Pancreas (tissue), 10 donors: ENCODE data around the gene NRAS. TPM values are rescaled to one million over a fixed set of nuclear protein-coding genes. Genes with fewer than 3 reads are reported as not detected.

Source experiments
- ATAC-seq, 4 donors: fragments of 200-7000 bp; cut with Tn5 transposase; one replicate each; pipeline versions ENCODE4 v1.8.0 to v1.9.1; 2020; ENCODE audit warnings: mild to moderate bottlenecking in 4 of 4, moderate library complexity in 4 of 4
- DNase-seq, 6 donors: peaks; one replicate each; pipeline ENCODE4 v3.0.0-alpha.2; 2020
- FAIRE-seq: peaks from 2 replicates; lab custom pipeline; 2012; peaks lifted over from hg19 to GRCh38; lab: Jason Lieb, UNC
- H3K27ac ChIP-seq, 4 donors: fragments of 200-600 bp; sonication (generic); 1 replicate in 3 of 4; 2 replicates in 1 of 4; pipeline versions ENCODE4 v1.5.0 to v1.8.0; 2020
- H3K27me3 ChIP-seq, 4 donors: fragments of 200-600 bp; one replicate each; pipeline ENCODE4 v1.8.0; 2021
- H3K36me3 ChIP-seq, 3 donors: fragments of 200-600 bp; sonication (generic) in 1 of 3; one replicate each; pipeline versions ENCODE4 v1.5.0 to v1.8.0; 2020 to 2021
- H3K4me1 ChIP-seq, 3 donors: fragments of 200-600 bp; one replicate each; pipeline ENCODE4 v1.8.0; 2021
- H3K4me3 ChIP-seq, 4 donors: fragments of 200-600 bp; sonication (generic) in 2 of 4; one replicate each; pipeline versions ENCODE4 v1.5.0 to v1.8.0; 2020 to 2021
- H3K9me3 ChIP-seq, 4 donors: fragments of 200-600 bp; one replicate each; pipeline ENCODE4 v1.8.0; 2021
- CTCF ChIP-seq, 4 donors: fragments of 200-600 bp; sonication (generic) in 3 of 4; IDR thresholded peaks; one replicate each; pipeline versions ENCODE4 v1.5.0 to v1.8.0; 2021; ENCODE audit warnings: antibody characterized with exemption in 4 of 4
- WGBS, 2 donors: extraction: QIAGEN DNeasy Blood & Tissue Kit; methylation state at CpG; one replicate each; pipeline ENCODE4 v1.1.7; 2013; 5-methylcytosine and 5-hydroxymethylcytosine counted together
- intact Hi-C, 3 donors: fragments of 100-400 bp; cut with DNase I; formaldehyde crosslinking; loops; one replicate each; pipeline versions ENCODE4 v1.11.1 to v1.14.2; 2022
- polyA plus RNA-seq, 2 donors: library from polyadenylated mRNA; stranded (reverse); fragments of 200-250 nt; gene quantifications; one replicate each; pipeline ENCODE4 v1.2.3, GENCODE V29; 2013
- total RNA-seq, 6 donors: library from RNA; stranded (reverse); fragmentation: NEBNext Ultra II Directional in 4 of 6; extraction: Animal tissue kit (Norgen Biotek cat#: 25700) in 4 of 6; gene quantifications; one replicate each; pipeline versions ENCODE4 v1.2.1 to v1.2.4, GENCODE V29; 2021 to 2023
- donor health status: healthy with polysubstance abuse.
- donor health status: DM: no; HTN: no; CAD: no; lungs with moderate emphysema.
- donor health status: DM: no; HTN: no; CAD: no.
- donor health status: control.
- donor health status: control.
- donor health status: Bipolar disorder and iron deficiency.
- donor health status: DM: yes; HTN: yes; CAD: no.
- donor health status: DM: no; HTN: no; CAD: no.
- donor health status: DM: no; HTN: no; CAD: no.
- donor health status: DM: yes; HTN: yes; CAD: no.

Gene NRAS
- total and polyA plus RNA-seq, 8 donors: 5.4 to 18.4 (median 9.5) TPM

GRCh38 chr1:114692947-114693346 lies 23.6 kb downstream of the NRAS start:
- intact Hi-C loops: no loop called here
- Histone ChIP-seq H3K27ac (no peak overlapping the region), H3K4me3 (no peak overlapping the region), H3K27me3 (no peaks in the 10 kb centered on the region), H3K4me1 (no peaks in the 10 kb centered on the region), H3K36me3 (no peaks in the 10 kb centered on the region), H3K9me3 (no peaks in the 10 kb centered on the region)
- FAIRE-seq (no peak), ATAC-seq (no peak), DNase-seq (no peak)
- no peak for TF ChIP-seq CTCF (IDR thresholded peaks at IDR 0.05)
- 79 to 84% methylated on average over 3 of the region's 3 CpGs for WGBS, 2 donors

GRCh38 chr1:114691061-114691460 lies 25.5 kb downstream of the NRAS start:
- Histone ChIP-seq H3K36me3 (no peaks in the 10 kb centered on the region), H3K27me3 (no peaks in the 10 kb centered on the region), H3K4me1 (no peaks in the 10 kb centered on the region), H3K4me3 (no peak overlapping the region), H3K9me3 (no peaks in the 10 kb centered on the region), H3K27ac (no peak overlapping the region)
- 68 to 75% methylated on average over 2 of the region's 2 CpGs for WGBS, 2 donors
- no peak for FAIRE-seq
- TF ChIP-seq CTCF (IDR thresholded peaks at IDR 0.05): no peak
- DNase-seq: no peak
- intact Hi-C loops: no loop called here
- no peak for ATAC-seq

GRCh38 chr1:114690148-114690547 lies 26.4 kb downstream of the NRAS start:
- Histone ChIP-seq H3K27me3 (no peaks in the 10 kb centered on the region), H3K4me3 (no peak overlapping the region), H3K36me3 (no peaks in the 10 kb centered on the region), H3K27ac (no peak overlapping the region), H3K4me1 (no peaks in the 10 kb centered on the region), H3K9me3 (no peaks in the 10 kb centered on the region)
- ATAC-seq (no peak), FAIRE-seq (no peak), DNase-seq (no peak)
- TF ChIP-seq CTCF (IDR thresholded peaks at IDR 0.05): no peak
- 52 to 56% methylated on average over 1 of the region's 1 CpG for WGBS, 2 donors
- intact Hi-C loops: no loop called here

- Histone ChIP-seq H3K4me1 (no peaks in the 10 kb centered on the region), H3K9me3 (no peaks in the 10 kb centered on the region), H3K36me3 (no peaks in the 10 kb centered on the region), H3K27me3 (no peaks in the 10 kb centered on the region), H3K27ac (no peak overlapping the region), H3K4me3 (no peak overlapping the region)
- 65 to 84% methylated on average over 4 of the region's 4 CpGs for WGBS, 2 donors
- intact Hi-C loops: no loop called here
- TF ChIP-seq CTCF (IDR thresholded peaks at IDR 0.05): no peak
- ATAC-seq (no peak), FAIRE-seq (no peak), DNase-seq (no peak)
Measured at GRCh38 chr1:114688526-114688925, 28.0 kb downstream of the NRAS start.

- intact Hi-C loops: no loop called here
- H3K36me3 ChIP-seq: no peaks in the 10 kb centered on the region
- no peaks in the 10 kb centered on the region for H3K4me1 ChIP-seq
- no peak overlapping the region for H3K27ac ChIP-seq
- FAIRE-seq (no peak), ATAC-seq (no peak), DNase-seq (no peak)
- TF ChIP-seq CTCF (IDR thresholded peaks at IDR 0.05): no peak
- no peaks in the 10 kb centered on the region for H3K27me3 ChIP-seq
- H3K9me3 ChIP-seq: no peaks in the 10 kb centered on the region
- WGBS, 2 donors: 60 to 71% methylated on average over 5 of the region's 5 CpGs
- H3K4me3 ChIP-seq: no peak overlapping the region
Measured at GRCh38 chr1:114685851-114686250, 30.7 kb downstream of the NRAS start.
